ENCODE measurements around the gene BICRA. TPM values are rescaled to one million over a fixed set of nuclear protein-coding genes. Genes with fewer than 3 reads are reported as not detected.
"Not testable (repeated sequence)": the region's sequence is repeated elsewhere in the genome, so short reads cannot be mapped to it uniquely, and the experiment has no call there.

BICRA gene
- polyA plus RNA-seq, 1 donor: 10.2 TPM

DNA sequence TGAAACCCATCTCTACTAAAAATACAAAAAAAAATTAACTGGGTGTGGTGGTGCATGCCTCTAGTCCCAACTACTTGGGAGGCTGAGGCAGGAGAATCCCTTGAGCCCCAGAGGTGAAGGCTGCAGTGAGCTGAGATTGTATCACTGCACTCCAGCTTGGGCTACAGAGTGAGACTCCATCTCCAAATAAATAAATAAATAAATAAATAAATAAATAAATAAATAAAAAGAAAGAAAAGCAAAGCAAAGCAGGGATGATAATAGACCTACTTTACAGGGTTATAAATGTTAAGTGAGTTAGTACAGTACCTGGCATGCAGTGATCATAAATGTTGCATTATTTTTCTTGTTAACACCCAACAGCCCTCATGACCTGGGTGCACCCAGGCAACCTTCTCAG, 105.9 kb downstream of the BICRA start:
- not testable (repeated sequence) for DNase-seq (ENCODE audit: low read depth)

DNA sequence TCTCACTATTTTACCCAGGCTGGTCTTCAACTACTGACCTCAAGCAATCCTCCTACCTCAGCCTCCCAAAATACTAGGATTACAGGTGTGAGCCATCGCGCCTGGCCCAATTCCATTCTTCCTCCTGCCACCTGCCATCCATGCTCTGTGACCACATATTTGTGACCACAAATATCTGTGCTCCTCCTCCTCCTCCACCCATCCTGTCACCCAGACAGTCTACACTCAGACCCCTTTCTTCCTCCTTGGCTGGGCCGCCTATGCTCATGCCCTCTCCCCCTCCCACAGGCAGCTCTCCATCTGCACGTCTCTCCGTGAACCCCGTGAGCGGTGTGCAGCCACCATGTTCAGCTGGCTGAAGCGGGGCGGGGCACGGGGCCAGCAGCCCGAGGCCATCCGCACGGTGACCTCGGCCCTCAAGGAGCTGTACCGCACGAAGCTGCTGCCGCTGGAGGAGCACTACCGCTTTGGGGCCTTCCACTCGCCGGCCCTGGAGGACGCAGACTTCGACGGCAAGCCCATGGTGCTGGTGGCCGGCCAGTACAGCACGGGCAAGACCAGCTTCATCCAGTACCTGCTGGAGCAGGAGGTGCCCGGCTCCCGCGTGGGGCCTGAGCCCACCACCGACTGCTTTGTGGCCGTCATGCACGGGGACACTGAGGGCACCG, 107.5 kb downstream of the BICRA start:
- DNase-seq (ENCODE audit: low read depth): no peak

DNA sequence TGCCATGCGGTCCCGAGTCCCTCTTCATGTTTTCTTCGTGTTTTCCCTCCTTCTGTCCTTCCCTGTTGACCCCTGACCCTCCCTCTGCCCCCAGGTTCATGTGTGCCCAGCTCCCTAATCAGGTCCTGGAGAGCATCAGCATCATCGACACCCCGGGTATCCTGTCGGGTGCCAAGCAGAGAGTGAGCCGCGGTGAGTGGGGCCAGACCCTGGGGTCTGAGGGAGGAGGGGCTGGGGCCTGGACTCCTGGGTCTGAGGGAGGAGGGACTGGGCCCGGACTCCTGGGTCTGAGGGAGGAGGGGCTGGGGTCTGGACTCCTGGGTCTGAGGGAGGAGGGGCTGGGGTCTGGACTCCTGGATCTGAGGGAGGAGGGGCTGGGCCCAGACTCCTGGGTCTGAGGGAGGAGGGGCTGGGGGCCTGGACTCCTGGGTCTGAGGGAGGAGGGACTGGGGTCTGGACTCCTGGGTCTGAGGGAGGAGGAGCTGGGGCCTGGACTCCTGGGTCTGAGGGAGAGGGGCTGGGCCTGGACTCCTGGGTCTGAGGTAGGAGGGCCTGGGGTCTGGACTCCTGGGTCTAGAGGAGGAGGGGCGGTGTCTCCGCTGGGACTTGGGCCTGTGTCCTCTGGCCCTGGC, 109.6 kb downstream of the BICRA start:
- not testable (repeated sequence) for DNase-seq (ENCODE audit: low read depth)

DNA sequence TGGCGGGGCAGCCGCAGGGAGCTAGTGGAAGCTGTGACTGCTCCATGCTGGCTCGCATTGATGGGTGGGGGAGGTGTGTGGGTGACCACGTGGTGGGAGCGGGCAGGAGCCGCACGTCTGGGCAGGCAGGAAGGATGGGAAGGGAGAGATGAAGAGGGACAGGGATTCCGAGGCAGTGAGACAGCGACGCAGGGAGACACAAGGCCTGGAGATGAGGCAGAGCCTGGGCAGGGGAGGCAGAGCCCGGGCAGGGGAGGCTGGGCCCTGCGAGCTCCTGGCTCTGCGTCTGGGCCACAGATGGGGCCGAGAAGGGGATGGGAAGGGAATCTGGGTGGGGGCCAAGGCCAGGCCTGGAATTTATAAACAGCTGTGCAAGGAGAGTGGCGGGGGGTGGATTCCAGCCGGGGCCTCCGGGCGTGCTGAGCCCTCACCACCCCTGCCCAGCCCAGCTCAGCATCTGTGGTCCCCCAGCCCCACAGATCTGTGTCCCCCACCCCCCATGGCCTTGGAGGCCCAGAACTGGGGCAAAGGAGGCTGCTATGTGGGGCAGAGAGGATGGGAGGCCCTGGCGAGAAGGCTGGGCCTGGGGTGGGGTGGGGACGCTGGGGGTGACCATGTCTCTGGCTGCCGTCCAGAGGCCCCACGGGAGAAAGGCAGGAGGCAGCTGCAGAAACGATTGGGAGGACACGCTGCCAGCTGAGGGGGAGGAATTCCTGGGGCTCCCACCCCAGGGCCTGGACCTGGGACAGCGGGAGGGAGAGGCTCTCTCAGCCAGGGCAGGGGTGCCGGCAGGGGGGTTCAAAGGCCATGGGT, 110.3 kb downstream of the BICRA start:
- peak; percentile 84 for DNase-seq (ENCODE audit: low read depth)

DNA sequence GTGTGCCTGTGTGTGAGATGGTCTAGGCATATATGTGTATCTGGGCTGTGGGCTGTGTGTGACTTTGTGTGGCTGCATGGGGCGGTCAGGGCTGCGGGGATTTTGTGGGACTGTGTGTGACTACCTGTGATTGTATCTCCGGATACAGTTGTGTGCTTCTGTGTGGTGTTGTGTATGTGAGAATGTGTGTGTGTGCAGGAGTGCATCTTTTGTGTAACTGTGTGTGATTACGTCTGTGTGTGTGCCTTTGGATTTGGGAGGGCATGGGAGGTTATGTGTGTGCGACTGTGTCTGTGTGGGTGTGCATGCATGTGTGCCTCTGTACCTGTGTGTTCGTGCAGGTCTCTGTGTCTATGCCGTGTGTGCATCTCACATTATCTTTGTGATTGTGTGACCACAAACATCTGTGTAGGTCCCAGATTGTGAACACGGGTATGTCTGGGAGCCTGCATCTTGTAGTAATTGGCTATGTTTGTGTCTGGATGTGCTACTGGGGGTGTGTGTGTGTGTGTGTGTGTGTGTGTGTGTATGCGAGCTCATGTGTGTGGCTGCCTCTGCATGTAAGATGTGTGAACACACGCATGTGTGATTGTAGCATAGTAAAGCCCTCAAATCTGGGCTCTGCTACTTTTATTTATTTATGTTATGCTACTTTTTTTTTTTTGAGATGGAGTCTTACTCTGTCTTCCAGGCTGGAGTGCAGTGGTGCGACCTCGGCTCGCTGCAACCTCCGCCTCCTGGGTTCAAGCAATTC, 111.9 kb downstream of the BICRA start:
- DNase-seq (ENCODE audit: low read depth): no peak

DNA sequence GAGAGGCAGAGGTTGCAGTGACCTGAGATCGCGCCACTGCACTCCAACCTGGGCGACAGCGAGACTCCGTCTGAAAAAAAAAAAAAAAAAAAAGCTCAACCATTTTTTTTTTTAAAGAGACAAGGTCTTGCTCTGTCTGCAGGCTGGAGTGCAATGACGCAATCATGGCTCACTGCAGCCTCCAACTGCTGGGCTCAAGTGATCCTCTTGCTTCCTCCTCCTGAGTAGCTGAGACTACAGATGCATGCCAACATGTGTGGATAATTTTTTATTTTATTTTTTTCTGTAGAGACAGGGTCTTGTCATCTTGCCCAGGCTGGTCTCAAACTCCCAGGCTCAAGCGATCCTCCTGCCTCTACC, 114.6 kb downstream of the BICRA start:
- DNase-seq (ENCODE audit: low read depth): no peak

DNA sequence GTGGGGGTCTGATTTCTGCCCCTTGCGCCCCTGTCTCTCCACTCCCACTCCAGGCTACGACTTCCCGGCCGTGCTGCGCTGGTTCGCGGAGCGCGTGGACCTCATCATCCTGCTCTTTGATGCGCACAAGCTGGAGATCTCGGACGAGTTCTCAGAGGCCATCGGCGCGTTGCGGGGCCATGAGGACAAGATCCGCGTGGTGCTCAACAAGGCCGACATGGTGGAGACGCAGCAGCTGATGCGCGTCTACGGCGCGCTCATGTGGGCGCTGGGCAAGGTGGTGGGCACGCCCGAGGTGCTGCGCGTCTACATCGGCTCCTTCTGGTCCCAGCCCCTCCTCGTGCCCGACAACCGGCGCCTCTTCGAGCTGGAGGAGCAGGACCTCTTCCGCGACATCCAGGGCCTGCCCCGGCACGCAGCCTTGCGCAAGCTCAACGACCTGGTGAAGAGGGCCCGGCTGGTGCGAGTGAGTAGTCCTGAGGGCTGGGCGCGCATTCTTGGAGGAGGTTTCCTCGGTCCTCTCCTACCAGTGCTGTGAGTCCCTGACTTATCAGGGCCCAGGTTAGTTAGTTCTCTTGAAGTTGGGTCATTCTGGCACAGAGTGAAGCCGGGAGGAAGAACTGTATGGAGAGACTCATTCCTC, 116.9 kb downstream of the BICRA start:
- no peak for DNase-seq (ENCODE audit: low read depth)

DNA sequence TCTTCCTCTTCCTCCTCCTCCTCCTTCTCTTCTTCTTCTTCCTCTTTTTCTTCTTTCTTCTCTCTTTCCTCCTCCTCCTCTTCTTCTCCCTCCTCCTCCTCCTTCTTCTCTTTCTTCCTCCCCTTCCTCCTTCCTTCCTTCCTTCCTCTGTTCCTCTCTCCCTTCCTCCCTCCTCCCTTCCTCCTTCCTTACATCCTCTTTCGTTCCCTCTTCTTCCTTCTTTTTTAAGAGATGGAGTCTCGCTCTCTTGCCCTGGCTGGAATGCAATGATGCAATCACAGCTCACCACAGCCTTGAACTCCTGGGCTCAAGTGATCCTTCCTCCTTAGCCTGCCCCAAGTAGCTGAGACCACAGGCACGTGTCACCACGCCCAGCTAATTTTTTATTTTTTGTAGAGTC, 117.5 kb downstream of the BICRA start:
- DNase-seq (ENCODE audit: low read depth): no peak

DNA sequence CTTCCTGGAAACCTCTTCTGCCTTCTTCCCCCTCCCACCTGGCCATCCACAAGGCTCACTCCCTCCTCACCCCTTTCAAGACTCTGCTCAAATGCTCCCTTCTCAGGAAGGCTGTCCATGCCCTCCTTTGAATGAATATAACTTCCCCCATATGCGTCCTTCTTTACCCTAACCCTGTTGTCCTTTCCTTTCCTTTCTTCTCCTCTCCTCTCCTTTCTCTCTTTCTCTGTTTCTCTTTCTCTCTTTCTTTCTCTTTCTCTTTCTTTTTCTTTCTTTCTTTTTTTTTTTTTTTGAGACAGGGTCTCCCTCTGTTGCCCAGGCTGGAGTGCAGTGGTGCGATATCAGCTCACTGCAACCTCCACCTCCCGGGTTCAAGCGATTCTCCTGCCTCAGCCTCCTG, 119.4 kb downstream of the BICRA start:
- DNase-seq (ENCODE audit: low read depth): not testable (repeated sequence)

DNA sequence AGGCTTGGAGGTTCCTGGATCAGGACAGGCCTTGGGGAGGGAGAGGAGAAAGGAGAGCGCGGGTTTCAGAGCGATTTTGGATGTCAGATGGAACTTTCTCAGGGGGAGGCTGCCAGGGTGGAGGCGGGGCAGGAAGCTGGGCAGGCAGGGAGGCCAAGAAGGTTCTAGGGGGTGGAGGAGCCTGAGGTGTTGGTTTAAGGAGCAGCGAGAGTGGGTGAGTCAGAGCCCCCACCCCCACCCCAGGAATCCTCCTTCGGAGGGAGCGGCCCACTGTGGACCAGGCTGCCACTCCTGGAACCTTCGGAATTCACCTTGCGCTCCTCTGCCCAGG, 120.5 kb downstream of the BICRA start:
- DNase-seq (ENCODE audit: low read depth): no peak

DNA sequence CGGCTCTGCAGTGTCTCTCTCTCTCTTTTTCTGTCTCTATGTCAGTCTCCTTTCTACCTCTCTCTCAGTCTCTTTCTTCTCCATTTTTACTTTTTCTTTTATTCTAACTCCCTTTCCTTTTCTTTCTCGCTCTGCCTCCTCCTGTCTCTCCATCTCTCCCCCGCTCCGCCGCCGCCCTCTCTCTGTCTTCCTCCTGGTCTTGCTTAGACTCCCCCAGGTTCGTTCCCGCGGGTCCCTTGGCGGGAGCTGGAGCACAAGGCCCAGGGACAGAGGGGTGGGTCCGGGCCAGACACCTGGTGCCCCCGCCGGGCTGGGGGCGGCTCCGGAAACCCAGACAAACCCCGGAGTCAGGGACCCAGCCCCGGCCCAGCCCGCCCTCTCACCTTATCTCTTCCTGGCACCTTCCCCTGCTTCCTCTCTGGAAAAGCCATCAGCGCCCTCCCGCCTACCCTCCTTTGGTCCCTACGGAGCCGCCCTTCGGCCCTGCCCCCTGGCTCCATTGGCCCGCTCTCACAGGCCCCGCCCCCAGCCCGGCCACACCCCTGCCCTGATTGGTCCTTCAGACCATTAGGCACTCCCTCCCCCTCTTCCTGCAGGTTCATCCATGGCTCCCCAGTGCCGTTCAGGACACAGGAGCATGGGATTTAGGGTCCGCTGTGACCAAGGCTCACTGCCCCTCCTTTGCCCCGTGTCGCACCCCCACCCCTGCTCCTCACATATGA, 121.0 kb downstream of the BICRA start:
- no peak for DNase-seq (ENCODE audit: low read depth)

DNA sequence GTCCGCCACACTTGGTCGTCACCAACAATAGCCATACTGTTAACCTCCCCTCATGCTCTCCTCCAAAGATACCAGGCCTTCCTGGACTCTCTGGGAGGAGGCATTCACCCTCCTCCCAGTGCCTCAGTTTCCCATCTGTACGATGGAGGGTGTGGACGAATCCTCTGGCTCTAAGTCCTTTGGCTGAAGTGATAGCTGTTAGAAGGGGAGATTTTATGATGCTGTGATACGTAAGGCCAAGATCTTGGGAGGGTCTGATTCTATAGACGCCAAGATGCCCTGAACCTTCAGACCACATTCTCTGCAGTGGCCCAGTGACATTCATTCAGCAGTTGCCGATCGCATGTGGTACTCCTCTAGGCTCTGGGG, 121.6 kb downstream of the BICRA start:
- DNase-seq (ENCODE audit: low read depth): no peak

DNA sequence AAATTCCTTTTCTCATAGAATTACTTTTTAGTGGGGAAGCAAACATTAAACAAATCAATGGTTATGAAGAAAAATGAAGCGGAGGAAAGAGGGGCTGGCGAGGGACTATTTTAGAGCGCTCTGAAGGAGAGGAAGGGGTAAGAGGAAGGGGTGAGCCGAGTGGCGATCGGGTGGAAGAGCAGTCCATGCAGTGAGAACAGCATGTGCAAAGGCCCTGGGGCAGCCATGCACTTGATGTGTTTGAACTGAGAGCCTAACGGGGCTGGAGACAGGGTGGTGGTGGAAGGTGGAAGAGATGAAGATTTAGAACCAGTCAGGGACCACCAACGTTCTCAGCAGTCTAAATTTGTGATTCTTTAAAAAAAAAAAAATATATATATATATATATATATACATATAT, 122.0 kb downstream of the BICRA start:
- DNase-seq (ENCODE audit: low read depth): no peak

DNA sequence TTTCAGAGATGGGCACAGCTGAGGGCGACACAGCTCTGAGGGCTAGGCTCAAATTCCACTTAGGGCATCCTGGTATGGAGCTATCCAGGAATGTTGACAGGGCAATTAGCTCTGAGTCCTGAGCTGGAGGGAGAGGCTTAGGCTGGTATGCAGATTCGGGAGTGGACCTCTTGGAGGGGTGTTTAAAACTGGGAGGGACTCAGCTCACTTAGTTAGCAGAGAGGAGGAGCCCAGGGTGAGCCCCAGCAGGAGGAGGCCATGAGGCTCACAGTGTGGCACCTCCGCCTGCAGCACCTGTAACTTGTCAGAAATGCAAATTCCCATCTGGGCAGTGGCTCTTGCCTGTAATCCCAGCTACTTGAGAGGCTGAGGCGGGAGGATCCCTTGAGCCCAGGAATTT, 126.2 kb downstream of the BICRA start:
- DNase-seq (ENCODE audit: low read depth): no peak

DNA sequence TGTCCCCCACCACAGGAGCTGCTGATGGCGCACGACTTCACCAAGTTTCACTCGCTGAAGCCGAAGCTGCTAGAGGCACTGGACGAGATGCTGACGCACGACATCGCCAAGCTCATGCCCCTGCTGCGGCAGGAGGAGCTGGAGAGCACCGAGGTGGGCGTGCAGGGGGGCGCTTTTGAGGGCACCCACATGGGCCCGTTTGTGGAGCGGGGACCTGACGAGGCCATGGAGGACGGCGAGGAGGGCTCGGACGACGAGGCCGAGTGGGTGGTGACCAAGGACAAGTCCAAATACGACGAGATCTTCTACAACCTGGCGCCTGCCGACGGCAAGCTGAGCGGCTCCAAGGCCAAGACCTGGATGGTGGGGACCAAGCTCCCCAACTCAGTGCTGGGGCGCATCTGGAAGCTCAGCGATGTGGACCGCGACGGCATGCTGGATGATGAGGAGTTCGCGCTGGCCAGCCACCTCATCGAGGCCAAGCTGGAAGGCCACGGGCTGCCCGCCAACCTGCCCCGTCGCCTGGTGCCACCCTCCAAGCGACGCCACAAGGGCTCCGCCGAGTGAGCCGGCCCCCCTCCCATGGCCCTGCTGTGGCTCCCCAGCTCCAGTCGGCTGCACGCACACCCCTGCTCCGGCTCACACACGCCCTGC, 132.1 kb downstream of the BICRA start:
- DNase-seq (ENCODE audit: low read depth): no peak

DNA sequence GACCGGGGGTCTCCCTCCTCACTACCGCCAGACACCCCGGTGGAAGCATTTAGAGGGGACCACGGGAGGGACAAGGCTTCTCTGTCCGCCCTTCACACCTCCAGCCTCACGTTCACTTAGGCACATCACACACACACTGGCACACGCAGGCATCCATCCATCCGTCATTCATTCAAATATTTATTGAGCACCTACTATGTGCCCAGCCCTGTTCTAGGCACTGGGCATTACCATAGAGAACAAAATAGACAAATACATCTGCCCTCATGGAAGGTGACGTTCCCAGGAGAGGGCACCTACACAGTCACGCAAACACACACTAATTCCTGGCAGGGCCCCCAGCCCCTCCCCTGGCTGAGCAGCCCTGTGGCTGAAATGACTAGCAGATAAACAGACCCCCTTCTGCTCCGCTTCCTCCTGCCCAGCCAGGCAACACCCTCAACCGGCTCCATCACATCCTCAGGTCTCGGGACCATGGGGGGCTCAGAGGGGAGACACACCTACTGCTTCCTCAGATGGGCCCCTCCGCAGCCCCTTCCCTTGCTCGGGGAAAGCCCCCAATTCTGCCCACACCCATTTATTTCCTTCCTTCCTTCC, 132.7 kb downstream of the BICRA start:
- DNase-seq (ENCODE audit: low read depth): no peak

DNA sequence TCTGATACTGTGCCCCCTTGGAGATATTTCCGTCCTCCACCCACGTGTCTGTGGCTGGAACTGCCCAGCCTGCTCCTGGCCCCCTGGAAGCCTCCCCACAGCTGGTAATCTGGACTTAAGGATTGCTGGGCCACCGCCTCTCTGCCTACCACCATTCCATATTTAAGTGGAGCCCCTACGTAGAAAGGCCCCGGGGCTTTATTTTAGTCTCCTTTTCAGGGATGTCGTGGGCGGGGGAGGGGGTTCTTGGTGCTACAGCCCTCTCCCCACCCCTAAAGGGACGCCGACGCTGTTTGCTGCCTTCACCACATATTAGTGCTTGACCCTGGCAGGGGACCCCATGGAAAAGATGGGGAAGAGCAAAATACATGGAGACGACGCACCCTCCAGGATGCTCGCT, 133.7 kb downstream of the BICRA start:
- no peak for DNase-seq (ENCODE audit: low read depth)

DNA sequence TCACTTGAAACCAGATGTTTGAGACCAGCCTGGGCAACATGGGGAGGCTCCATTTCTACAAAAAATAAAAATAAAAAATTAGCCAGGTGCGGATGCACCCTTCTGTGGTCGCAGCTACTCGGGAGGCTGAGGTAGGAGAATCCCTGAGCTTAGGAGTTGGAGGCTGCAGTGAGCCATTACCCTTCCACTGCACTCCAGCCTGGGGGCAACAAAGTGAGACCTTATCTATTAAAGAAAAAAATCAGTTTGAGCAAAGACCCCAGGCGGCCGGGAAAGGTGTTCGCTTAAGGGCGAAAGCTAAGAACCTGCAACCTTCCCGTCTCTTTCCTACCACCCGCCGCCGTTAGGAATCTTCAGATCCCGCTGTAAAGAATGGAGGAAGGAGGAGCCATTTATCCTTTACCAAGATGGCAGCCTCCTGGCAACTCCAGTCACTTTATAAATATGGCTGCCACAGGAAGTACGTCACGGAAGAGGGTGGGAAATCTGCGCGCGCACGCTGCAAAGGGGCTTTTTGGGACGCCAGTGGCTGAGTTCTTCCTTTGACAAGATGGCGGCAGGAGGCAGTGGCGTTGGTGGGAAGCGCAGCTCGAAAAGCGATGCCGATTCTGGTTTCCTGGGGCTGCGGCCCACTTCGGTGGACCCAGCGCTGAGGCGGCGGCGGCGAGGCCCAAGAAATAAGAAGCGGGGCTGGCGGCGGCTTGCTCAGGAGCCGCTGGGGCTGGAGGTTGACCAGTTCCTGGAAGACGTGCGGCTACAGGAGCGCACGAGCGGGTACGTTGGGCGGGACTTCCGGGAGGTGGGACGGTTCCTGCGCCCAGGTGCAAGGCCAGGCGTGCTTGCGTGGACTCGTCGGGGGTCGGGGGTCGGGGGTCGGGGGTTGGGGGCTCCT, 136.3 kb downstream of the BICRA start, which contains the start of gene NOP53:
Gene NOP53 (plus strand): TSS at position 537 of the 892 bp plus-strand sequence. CDS start 14 bp downstream, at position 551.
- peak; percentile 92 for DNase-seq (ENCODE audit: low read depth)

DNA sequence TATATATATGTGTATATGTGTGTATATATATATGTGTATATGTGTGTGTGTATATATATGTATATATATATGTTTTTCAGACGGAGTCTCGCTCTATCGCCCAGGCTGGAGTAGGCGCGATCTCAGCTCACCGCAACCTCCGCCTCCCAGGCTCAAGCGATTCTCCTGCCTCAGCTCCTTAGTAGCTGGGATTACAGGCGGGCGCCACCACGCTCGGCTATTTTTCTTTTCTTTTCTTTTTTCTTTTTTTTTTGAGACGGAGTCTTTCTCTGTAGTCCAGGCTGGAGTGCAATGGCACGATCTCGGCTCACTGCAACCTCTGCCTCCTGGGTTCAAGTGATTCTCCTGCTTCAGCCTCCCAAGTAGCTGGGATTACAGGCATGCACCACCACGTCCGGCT, 137.2 kb downstream of the BICRA start:
- DNase-seq (ENCODE audit: low read depth): not testable (repeated sequence)
